ENCODE data around the gene EPAS1.

- TF ChIP-seq CTCF (IDR thresholded peaks at IDR 0.05) (no peak), EZH2 (IDR thresholded peaks at IDR 0.05) (no peak)
Measured at GRCh38 chr2:46368401-46368800, 71.2 kb downstream of the EPAS1 start.
